Parathyroid adenoma (tissue), 2 donors: Measurements from ENCODE around the gene TUBA1C.

ENCODE experiments used
- H2AFZ ChIP-seq: fragments of 300-600 bp; sonication (generic); one replicate; pipeline ENCODE4 v1.7.0; 2017; ENCODE audit warnings: antibody characterized with exemption, mild to moderate bottlenecking
- H3K27ac ChIP-seq: fragments of 300-600 bp; sonication (generic); one replicate; pipeline ENCODE4 v1.7.0; 2017
- H3K27me3 ChIP-seq: fragments of 300-600 bp; sonication (generic); one replicate; pipeline ENCODE4 v1.7.0; 2017; ENCODE audit warnings: low read length; ENCODE audit not compliant: control insufficient read depth, insufficient read depth
- H3K36me3 ChIP-seq: fragments of 300-600 bp; sonication (generic); one replicate; pipeline ENCODE4 v1.7.0; 2017; ENCODE audit warnings: low read length; ENCODE audit not compliant: control insufficient read depth, insufficient read depth
- H3K4me1 ChIP-seq: fragments of 300-600 bp; sonication (generic); one replicate; pipeline ENCODE4 v1.7.0; 2017; ENCODE audit warnings: control low read depth
- H3K4me2 ChIP-seq: fragments of 300-600 bp; sonication (generic); one replicate; pipeline ENCODE4 v1.7.0; 2017; ENCODE audit warnings: low read length
- H3K4me3 ChIP-seq: fragments of 300-600 bp; sonication (generic); one replicate; pipeline ENCODE4 v1.7.0; 2017; ENCODE audit warnings: low read depth, low read length
- H3K79me2 ChIP-seq: fragments of 300-600 bp; sonication (generic); one replicate; pipeline ENCODE4 v1.7.0; 2017; ENCODE audit warnings: control low read depth
- H3K9ac ChIP-seq: fragments of 300-600 bp; sonication (generic); one replicate; pipeline ENCODE4 v1.7.0; 2017; ENCODE audit warnings: mild to moderate bottlenecking
- H3K9me3 ChIP-seq: fragments of 300-600 bp; sonication (generic); one replicate; pipeline ENCODE4 v1.7.0; 2017; ENCODE audit warnings: low read length; ENCODE audit not compliant: control insufficient read depth
- CTCF ChIP-seq: fragments of 300-600 bp; sonication (generic); IDR thresholded peaks from one replicate; pipeline ENCODE4 v1.7.0; 2017; ENCODE audit warnings: antibody characterized with exemption, mild to moderate bottlenecking
- donor health status: primary hyperparathyroidism.

The TUBA1C gene

GRCh38 chr12:49297695-49298060 lies 32.8 kb downstream of the TUBA1C start:
- no peaks in the 10 kb centered on the region for H3K27me3 ChIP-seq
- no peaks in the 10 kb centered on the region for H3K36me3 ChIP-seq
- H3K4me3 ChIP-seq = no peak overlapping the region
- H3K27ac ChIP-seq = no peak overlapping the region
- no peak overlapping the region for H3K9ac ChIP-seq
- TF ChIP-seq CTCF = no peak
- no peaks in the 10 kb centered on the region for H3K9me3 ChIP-seq
- H3K79me2 ChIP-seq = no peaks in the 10 kb centered on the region
- no peak overlapping the region for H3K4me2 ChIP-seq
- H3K4me1 ChIP-seq = peaks cover 6% of the 10 kb centered on the region
- peak overlapping the region; percentile 86 for H2AFZ ChIP-seq

GRCh38 chr12:49298160-49298559 lies 33.3 kb downstream of the TUBA1C start:
- Histone ChIP-seq H3K4me1 (peaks cover 6% of the 10 kb centered on the region), H3K36me3 (no peaks in the 10 kb centered on the region), H3K27ac (no peak overlapping the region), H3K9me3 (no peaks in the 10 kb centered on the region), H3K27me3 (no peaks in the 10 kb centered on the region), H3K79me2 (no peaks in the 10 kb centered on the region), H3K4me3 (no peak overlapping the region), H2AFZ (no peak overlapping the region), H3K9ac (no peak overlapping the region), H3K4me2 (no peak overlapping the region)
- TF ChIP-seq CTCF = peak; percentile 27

GRCh38 chr12:49301760-49302159 lies 36.9 kb downstream of the TUBA1C start:
- H3K4me1 ChIP-seq = peaks cover 3% of the 10 kb centered on the region
- no peak overlapping the region for H3K27ac ChIP-seq
- no peaks in the 10 kb centered on the region for H3K36me3 ChIP-seq
- no peak overlapping the region for H3K4me2 ChIP-seq
- no peak overlapping the region for H3K4me3 ChIP-seq
- no peak for TF ChIP-seq CTCF
- no peaks in the 10 kb centered on the region for H3K9me3 ChIP-seq
- no peaks in the 10 kb centered on the region for H3K79me2 ChIP-seq
- no peak overlapping the region for H3K9ac ChIP-seq
- H2AFZ ChIP-seq = no peak overlapping the region
- no peaks in the 10 kb centered on the region for H3K27me3 ChIP-seq

- no peak overlapping the region for H3K27ac ChIP-seq
- H3K9ac ChIP-seq = no peak overlapping the region
- no peak overlapping the region for H2AFZ ChIP-seq
- H3K9me3 ChIP-seq = no peaks in the 10 kb centered on the region
- no peaks in the 10 kb centered on the region for H3K4me1 ChIP-seq
- no peaks in the 10 kb centered on the region for H3K27me3 ChIP-seq
- H3K79me2 ChIP-seq = no peaks in the 10 kb centered on the region
- H3K36me3 ChIP-seq = no peaks in the 10 kb centered on the region
- no peak overlapping the region for H3K4me3 ChIP-seq
- H3K4me2 ChIP-seq = no peak overlapping the region
- TF ChIP-seq CTCF = no peak
Measured at GRCh38 chr12:49304161-49304560, 39.3 kb downstream of the TUBA1C start.

GRCh38 chr12:49305762-49306510 lies 41.1 kb downstream of the TUBA1C start:
- H3K9ac ChIP-seq = no peak overlapping the region
- H3K27ac ChIP-seq = no peak overlapping the region
- H3K36me3 ChIP-seq = no peaks in the 10 kb centered on the region
- H3K4me2 ChIP-seq = no peak overlapping the region
- TF ChIP-seq CTCF = no peak
- no peaks in the 10 kb centered on the region for H3K4me1 ChIP-seq
- H3K27me3 ChIP-seq = no peaks in the 10 kb centered on the region
- H2AFZ ChIP-seq = no peak overlapping the region
- H3K9me3 ChIP-seq = no peaks in the 10 kb centered on the region
- H3K4me3 ChIP-seq = no peak overlapping the region
- H3K79me2 ChIP-seq = no peaks in the 10 kb centered on the region
